HepG2 (cell line): ENCODE results near the gene KIF25. TPM values are rescaled to one million over a fixed set of nuclear protein-coding genes. Genes with fewer than 3 reads are reported as not detected.

Experiments used
- ATAC-seq: fragments of 200-7000 bp; cut with Tn5 transposase; 3 replicates; pipeline ENCODE4 v1.9.1; 2020; ENCODE audit warnings: mild to moderate bottlenecking, moderate library complexity
- BruUV-seq: library from RNA; stranded (reverse); fragments of 400-500 nt; replicated peaks from 2 replicates; lab custom pipeline; 2021; lab: Mats Ljungman, UMichigan
- CTCF ChIA-PET: fragments of 300-600 bp; formaldehyde crosslinking; extraction: SDS; loops from one replicate; lab custom pipeline; 2021; ENCODE audit warnings: low total read pairs, inconsistent platforms, low intra/inter-chr PET ratio; lab: Yijun Ruan, JAX
- POLR2A ChIA-PET: fragments of 350-600 bp; sonication (Branson Sonifier 250); formaldehyde crosslinking; loops from one replicate; lab custom pipeline; 2020; ENCODE audit warnings: antibody characterized with exemption, inconsistent platforms; lab: Yijun Ruan, JAX
- DNase-seq: peaks from one replicate; pipeline ENCODE4 v3.0.0-alpha.2; 2015; ENCODE audit warnings: low spot score
- FAIRE-seq: peaks from 3 replicates; lab custom pipeline; 2011; peaks lifted over from hg19 to GRCh38; lab: Jason Lieb, UNC
- H2AFZ ChIP-seq: one replicate; pipeline ENCODE4 v1.6.1; 2011; ENCODE audit warnings: low read length, inconsistent platforms
- H3K27ac ChIP-seq: fragments of 300-600 bp; 3 replicates; pipeline ENCODE4 v1.8.0; 2011; ENCODE audit warnings: mixed run types, mild to moderate bottlenecking, mixed read lengths, low read length, inconsistent platforms; ENCODE audit not compliant: insufficient read depth; ENCODE audit errors: extremely low read length
- H3K27me3 ChIP-seq, 2 experiments: fragments of 200-600 bp in 1 of 2; 2 replicates in 1 of 2; 3 replicates in 1 of 2; pipeline versions ENCODE4 v1.6.0 to v1.8.0; 2011; ENCODE audit warnings: low read length in 2 of 2, mild to moderate bottlenecking in 2 of 2, moderate library complexity in 2 of 2, inconsistent platforms in 1 of 2; ENCODE audit not compliant: insufficient read depth in 2 of 2, control insufficient read depth in 1 of 2
- H3K36me3 ChIP-seq, 2 experiments: fragments of 200-600 bp in 1 of 2; replicated peaks in 1 of 2; 2 replicates in 1 of 2; 3 replicates in 1 of 2; pipeline versions ENCODE4 v1.5.1 to v1.8.0; 2011; ENCODE audit warnings: low read length in 2 of 2, inconsistent platforms in 1 of 2; ENCODE audit not compliant: insufficient read depth in 2 of 2, control insufficient read depth in 1 of 2
- H3K4me1 ChIP-seq: 2 replicates; pipeline ENCODE4 v1.5.1; 2012; ENCODE audit warnings: low read length, inconsistent platforms; ENCODE audit not compliant: insufficient read depth
- H3K4me2 ChIP-seq: 2 replicates; pipeline ENCODE4 v1.6.0; 2011; ENCODE audit warnings: low read depth, low read length, inconsistent platforms
- H3K4me3 ChIP-seq, 3 experiments: fragments of 200-600 bp in 1 of 3; sonication (generic), shearing (Covaris generic) in 1 of 3; replicated peaks in 1 of 3; 2 replicates each; pipeline ENCODE4 v1.5.1; 2011 to 2016; ENCODE audit warnings: low read length in 3 of 3, inconsistent platforms in 2 of 3, low read depth in 2 of 3, mild to moderate bottlenecking in 2 of 3, control low read depth in 1 of 3, mixed read lengths in 1 of 3; ENCODE audit not compliant: insufficient read depth in 1 of 3
- H3K79me2 ChIP-seq: one replicate; pipeline ENCODE4 v1.6.1; 2011; ENCODE audit warnings: low read length, inconsistent platforms; ENCODE audit not compliant: insufficient read depth
- H3K9ac ChIP-seq: 2 replicates; pipeline ENCODE4 v1.6.0; 2011; ENCODE audit warnings: mild to moderate bottlenecking, low read depth, low read length, inconsistent platforms; ENCODE audit not compliant: insufficient read depth
- H3K9me3 ChIP-seq: 2 replicates; pipeline ENCODE4 v1.5.1; 2012; ENCODE audit warnings: mild to moderate bottlenecking, low read length
- H4K20me1 ChIP-seq: 2 replicates; pipeline ENCODE4 v1.6.0; 2011; ENCODE audit warnings: inconsistent platforms, mild to moderate bottlenecking, low read length, moderate library complexity; ENCODE audit not compliant: insufficient read depth
- AHDC1 ChIP-seq: sonication (generic); formaldehyde crosslinking; IDR thresholded peaks from 2 replicates; pipeline ENCODE4 v1.5.1; 2020; ENCODE audit warnings: mild to moderate bottlenecking, missing genetic modification reagents, borderline replicate concordance
- BCL3 ChIP-seq: sonication (generic); formaldehyde crosslinking; IDR thresholded peaks from 2 replicates; pipeline ENCODE4 v1.5.1; 2020; ENCODE audit warnings: mild to moderate bottlenecking, missing genetic modification reagents, moderate library complexity
- CEBPB ChIP-seq: IDR thresholded peaks from 2 replicates; pipeline ENCODE4 v1.6.1; 2011; ENCODE audit warnings: low read depth, low read length, improper control_type of control experiment, borderline replicate concordance
- HMGA1 ChIP-seq: sonication (generic); formaldehyde crosslinking; conservative IDR thresholded peaks from 2 replicates; pipeline ENCODE4 v1.4.0; 2020; ENCODE audit warnings: missing genetic modification reagents
- MAF1 ChIP-seq: sonication (generic); formaldehyde crosslinking; IDR thresholded peaks from 2 replicates; pipeline ENCODE4 v1.5.0; 2020; ENCODE audit warnings: missing genetic modification reagents, borderline replicate concordance
- MLLT10 ChIP-seq: sonication (generic); formaldehyde crosslinking; IDR thresholded peaks from 2 replicates; pipeline ENCODE4 v1.4.0; 2020; ENCODE audit warnings: missing genetic modification reagents
- MTF1 ChIP-seq: sonication (generic); formaldehyde crosslinking; IDR thresholded peaks from 2 replicates; pipeline ENCODE4 v1.5.0; 2020; ENCODE audit warnings: missing genetic modification reagents
- TRIM22 ChIP-seq: fragments of 450-650 bp; IDR thresholded peaks from 2 replicates; pipeline ENCODE4 v1.6.1; 2017
- UBTF ChIP-seq: sonication (generic); formaldehyde crosslinking; IDR thresholded peaks from 2 replicates; pipeline ENCODE4 v1.4.0; 2020; ENCODE audit warnings: mild to moderate bottlenecking, missing genetic modification reagents
- ZBTB42 ChIP-seq: sonication (generic); formaldehyde crosslinking; IDR thresholded peaks from 2 replicates; pipeline ENCODE4 v1.5.0; 2020; ENCODE audit warnings: mild to moderate bottlenecking, missing genetic modification reagents
- ZNF432 ChIP-seq: sonication (generic); formaldehyde crosslinking; IDR thresholded peaks from 2 replicates; pipeline ENCODE4 v1.5.0; 2020; ENCODE audit warnings: missing genetic modification reagents, mild to moderate bottlenecking, borderline replicate concordance
- ZSCAN9 ChIP-seq: IDR thresholded peaks from 2 replicates; pipeline ENCODE4 v1.6.1; 2016; ENCODE audit warnings: borderline replicate concordance
- WGBS: methylation state at CpG from one replicate; pipeline ENCODE4 v1.1.6; 2017; ENCODE audit warnings: low lambda C conversion rate; 5-methylcytosine and 5-hydroxymethylcytosine counted together
- in situ Hi-C: cut with HindIII; loops from 2 replicates; pipeline ENCODE4 v1.10.0; 2017; ENCODE audit warnings: low pct_unique_long_range_greater_than_20kb; ENCODE audit not compliant: extremely low pct_ligation_motif_present
- intact Hi-C: fragments of 100-400 bp; cut with micrococcal nuclease; formaldehyde crosslinking; loops from one replicate; pipeline ENCODE4 v1.10.0; 2022; ENCODE audit not compliant: unreplicated experiment
- polyA plus RNA-seq, 8 experiments: library from polyadenylated mRNA; depleted of rRNA in 3 of 8; stranded (reverse) in 7 of 8; unstranded in 1 of 8; fragments of >200 nt; fragmentation: Illumina TruSeq in 4 of 8; extraction: Trizol in 4 of 8; gene quantifications; 2 replicates each; pipeline versions ENCODE4 v1.2.1 to v1.2.3, GENCODE V29; 2011 to 2016; ENCODE audit warnings: low read depth in 4 of 8, missing spikeins in 1 of 8, mixed read lengths in 1 of 8; ENCODE audit not compliant: insufficient read depth in 1 of 8
- total RNA-seq, 5 experiments: library from RNA; depleted of rRNA; stranded (reverse); fragments of >200 nt; fragmentation: Illumina TruSeq; extraction: Trizol; gene quantifications; 2 replicates each; pipeline ENCODE4 v1.2.3, GENCODE V29; 2016; ENCODE audit warnings: low read depth in 1 of 5

KIF25 gene
- total and polyA plus RNA-seq, 2 of the 13 experiments (the other 11 are each of a cell fraction or from before 2014, with no cell fraction given): not detected

GRCh38 chr6:167960579-167960978, 36.9 kb upstream of the KIF25 start:
- Histone ChIP-seq H3K27ac (no peak overlapping the region), H3K4me3 (no peak overlapping the region), H3K9me3 (no peaks in the 10 kb centered on the region), H3K4me1 (peaks cover 79% of the 10 kb centered on the region), H3K79me2 (peaks cover 19% of the 10 kb centered on the region), H3K36me3 (peaks cover 15 to 30% of the 10 kb centered on the region in 2 experiments), H3K4me2 (no peak overlapping the region), H4K20me1 (no peaks in the 10 kb centered on the region), H3K27me3 (no peaks in the 10 kb centered on the region), H3K9ac (no peak overlapping the region), H2AFZ (no peak overlapping the region)
- 96% methylated on average over 5 of the region's 5 CpGs for WGBS
- FAIRE-seq (no peak), ATAC-seq (no peak), DNase-seq (no peak)
- in situ Hi-C loops: no loop called here
- no peak for TF ChIP-seq AHDC1
- no peak for TF ChIP-seq MAF1 (CRISPR knock-in tag)
- TF ChIP-seq HMGA1 (CRISPR knock-in tag): no peak
- no peak for TF ChIP-seq CEBPB
- TF ChIP-seq TRIM22: no peak
- TF ChIP-seq ZBTB42 (CRISPR knock-in tag): no peak
- TF ChIP-seq ZNF432 (CRISPR knock-in tag): no peak
- TF ChIP-seq ZSCAN9 (CRISPR knock-in tag): no peak
- no peak for TF ChIP-seq UBTF (CRISPR knock-in tag)
- no peak for TF ChIP-seq MLLT10 (CRISPR knock-in tag)
- TF ChIP-seq BCL3: no peak
- no peak for TF ChIP-seq MTF1 (CRISPR knock-in tag)
- ChIA-PET CTCF (no interaction called here), POLR2A (no interaction called here)
- intact Hi-C loops: loop anchor here (5.0 kb wide), 1 partner anchor 653 kb away; no protein-coding TSS in a partner anchor
- BruUV-seq: no TSS peak
